ENCODE measurements around the gene HNF1A. TPM values are rescaled to one million over a fixed set of nuclear protein-coding genes. Genes with fewer than 3 reads are reported as not detected.

The HNF1A gene
- total RNA-seq, 3 donors from 2014 or later (not counting 1 experiment from before 2014, with no cell fraction given), result not detected

DNA sequence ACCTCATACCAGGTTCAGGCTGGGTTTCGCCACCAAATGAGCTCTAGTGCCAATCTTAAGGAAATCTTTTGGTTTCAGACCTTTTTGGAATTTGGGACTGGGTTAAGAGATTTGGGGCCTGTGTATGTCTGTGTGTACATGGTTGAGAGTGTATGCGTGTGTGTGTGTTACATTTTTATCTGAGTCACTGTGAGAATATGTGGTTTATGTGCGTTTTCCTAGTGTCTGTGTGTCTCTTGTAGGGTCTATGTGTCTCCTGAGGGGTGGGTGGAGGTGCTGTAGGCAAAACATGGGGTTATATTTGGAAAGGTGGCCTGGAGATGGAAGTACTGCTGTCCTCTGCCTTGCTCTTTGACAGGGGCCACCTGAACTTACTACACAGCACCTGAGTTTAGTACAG is 20.1 kb downstream of the HNF1A start:
- DNase-seq (no peak), ATAC-seq (no peak)
- H3K27me3 ChIP-seq (ENCODE audit: control insufficient read depth, insufficient read depth, low read length), result no peaks in the 10 kb centered on the region
- no peak overlapping the region for H3K27ac ChIP-seq (ENCODE audit: low read length)
- H3K9me3 ChIP-seq (ENCODE audit: control insufficient read depth, insufficient read depth, low read length), result no peaks in the 10 kb centered on the region
- no peak overlapping the region for H3K4me3 ChIP-seq (ENCODE audit: low read length)
- intact Hi-C loops (cut with micrococcal nuclease), result no loop called here
- peaks cover 7 to 13% of the 10 kb centered on the region in 2 donors for H3K27me3 Mint-ChIP-seq (ENCODE audit: low read depth in 2 of 2)
- peaks cover 13% of the 10 kb centered on the region for H3K36me3 ChIP-seq (ENCODE audit: control insufficient read depth, insufficient read depth, low read length)
- H3K4me3 Mint-ChIP-seq, result no peak overlapping the region
- H3K27ac Mint-ChIP-seq, result no peak overlapping the region
- H3K4me1 ChIP-seq (ENCODE audit: control insufficient read depth, insufficient read depth, low read length), result peaks cover 5% of the 10 kb centered on the region
- 88% methylated on average over 3 of the region's 3 CpGs for WGBS (ENCODE audit: insufficient coverage)
- H3K36me3 Mint-ChIP-seq, result no peaks in the 10 kb centered on the region
- H3K4me1 Mint-ChIP-seq, result no peaks in the 10 kb centered on the region
- H3K9me3 Mint-ChIP-seq, result peaks cover 0 to 10% of the 10 kb centered on the region in 2 donors
- TF ChIP-seq, protein P1, sequence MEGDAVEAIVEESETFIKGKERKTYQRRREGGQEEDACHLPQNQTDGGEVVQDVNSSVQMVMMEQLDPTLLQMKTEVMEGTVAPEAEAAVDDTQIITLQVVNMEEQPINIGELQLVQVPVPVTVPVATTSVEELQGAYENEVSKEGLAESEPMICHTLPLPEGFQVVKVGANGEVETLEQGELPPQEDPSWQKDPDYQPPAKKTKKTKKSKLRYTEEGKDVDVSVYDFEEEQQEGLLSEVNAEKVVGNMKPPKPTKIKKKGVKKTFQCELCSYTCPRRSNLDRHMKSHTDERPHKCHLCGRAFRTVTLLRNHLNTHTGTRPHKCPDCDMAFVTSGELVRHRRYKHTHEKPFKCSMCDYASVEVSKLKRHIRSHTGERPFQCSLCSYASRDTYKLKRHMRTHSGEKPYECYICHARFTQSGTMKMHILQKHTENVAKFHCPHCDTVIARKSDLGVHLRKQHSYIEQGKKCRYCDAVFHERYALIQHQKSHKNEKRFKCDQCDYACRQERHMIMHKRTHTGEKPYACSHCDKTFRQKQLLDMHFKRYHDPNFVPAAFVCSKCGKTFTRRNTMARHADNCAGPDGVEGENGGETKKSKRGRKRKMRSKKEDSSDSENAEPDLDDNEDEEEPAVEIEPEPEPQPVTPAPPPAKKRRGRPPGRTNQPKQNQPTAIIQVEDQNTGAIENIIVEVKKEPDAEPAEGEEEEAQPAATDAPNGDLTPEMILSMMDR (IDR thresholded peaks at IDR 0.05), result no peak

DNA sequence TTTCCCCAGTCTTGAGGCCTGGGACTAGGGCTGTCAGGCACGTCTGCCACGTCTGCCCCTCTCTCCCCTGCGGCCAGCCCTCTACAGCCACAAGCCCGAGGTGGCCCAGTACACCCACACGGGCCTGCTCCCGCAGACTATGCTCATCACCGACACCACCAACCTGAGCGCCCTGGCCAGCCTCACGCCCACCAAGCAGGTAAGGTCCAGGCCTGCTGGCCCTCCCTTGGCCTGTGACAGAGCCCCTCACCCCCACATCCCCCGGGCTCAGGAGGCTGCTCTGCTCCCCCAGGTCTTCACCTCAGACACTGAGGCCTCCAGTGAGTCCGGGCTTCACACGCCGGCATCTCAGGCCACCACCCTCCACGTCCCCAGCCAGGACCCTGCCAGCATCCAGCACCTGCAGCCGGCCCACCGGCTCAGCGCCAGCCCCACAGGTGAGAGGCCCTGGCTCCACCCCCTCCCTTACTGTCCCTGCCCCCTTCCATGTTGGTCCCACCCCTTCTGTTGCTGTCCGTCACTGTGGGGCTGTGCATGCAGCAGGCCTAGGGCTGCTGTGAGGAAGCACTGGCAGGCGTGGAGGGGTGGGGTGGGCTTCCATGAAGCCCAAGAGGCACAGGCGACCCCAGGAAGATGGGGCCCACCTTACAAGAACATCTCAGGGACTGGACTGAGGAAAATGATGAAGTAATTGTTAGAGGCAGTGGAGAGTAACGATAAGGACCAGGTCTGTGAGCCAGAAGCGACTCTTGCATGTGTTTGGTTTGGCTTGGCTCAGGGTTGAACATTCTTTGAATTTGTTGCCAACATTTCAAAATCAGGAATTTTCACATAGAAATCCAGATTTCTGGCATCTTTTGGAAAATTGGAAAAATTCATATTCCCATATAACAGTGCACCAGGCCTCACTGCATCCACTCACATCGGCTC is 21.1 kb downstream of the HNF1A start:
- TF ChIP-seq, protein P1 (IDR thresholded peaks at IDR 0.05), result no peak
- Histone ChIP-seq H3K27ac (ENCODE audit: low read length) (no peak overlapping the region), H3K4me1 (ENCODE audit: control insufficient read depth, insufficient read depth, low read length) (peaks cover 5% of the 10 kb centered on the region), H3K36me3 (ENCODE audit: control insufficient read depth, insufficient read depth, low read length) (peaks cover 24% of the 10 kb centered on the region), H3K4me3 (ENCODE audit: low read length) (no peak overlapping the region), H3K27me3 (ENCODE audit: control insufficient read depth, insufficient read depth, low read length) (no peaks in the 10 kb centered on the region), H3K9me3 (ENCODE audit: control insufficient read depth, insufficient read depth, low read length) (no peaks in the 10 kb centered on the region)
- H3K4me3 Mint-ChIP-seq, result no peak overlapping the region
- H3K27me3 Mint-ChIP-seq (ENCODE audit: low read depth in 2 of 2), result peaks cover 7 to 12% of the 10 kb centered on the region in 2 donors
- WGBS (ENCODE audit: insufficient coverage), result 62% methylated on average over 23 of the region's 23 CpGs
- peaks cover 0 to 10% of the 10 kb centered on the region in 2 donors for H3K9me3 Mint-ChIP-seq
- intact Hi-C loops (cut with micrococcal nuclease), result no loop called here
- DNase-seq (no peak), ATAC-seq (peak in 1 of 3 donors; percentile 44)
- H3K36me3 Mint-ChIP-seq, result no peaks in the 10 kb centered on the region
- no peaks in the 10 kb centered on the region for H3K4me1 Mint-ChIP-seq
- no peak overlapping the region for H3K27ac Mint-ChIP-seq

DNA sequence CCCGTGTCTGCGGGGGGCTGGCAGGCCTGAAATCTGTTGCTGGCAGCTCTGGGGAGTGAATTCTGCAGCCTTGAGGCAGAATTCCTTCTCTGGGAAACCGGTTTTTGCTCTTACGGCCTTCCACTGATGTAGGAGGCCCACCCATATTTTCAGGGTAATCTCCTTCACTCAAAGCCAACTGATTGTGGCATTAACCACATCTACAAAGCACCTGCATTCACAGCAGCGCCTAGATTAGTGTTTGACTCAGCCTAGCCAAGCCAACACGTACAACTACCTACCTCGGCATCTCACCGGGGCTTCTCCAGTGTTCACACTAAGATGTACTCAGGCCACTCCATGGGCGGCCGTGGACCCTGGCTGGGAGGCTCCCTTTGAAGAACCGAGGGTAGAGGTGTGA is 22.2 kb downstream of the HNF1A start:
- TF ChIP-seq, protein P1 (IDR thresholded peaks at IDR 0.05), result no peak
- H3K4me1 ChIP-seq (ENCODE audit: control insufficient read depth, insufficient read depth, low read length), result peaks cover 5% of the 10 kb centered on the region

More for the DNA sequence above, 22.2 kb downstream of the HNF1A start:
- Histone ChIP-seq H3K4me3 (ENCODE audit: low read length) (no peak overlapping the region), H3K27ac (ENCODE audit: low read length) (no peak overlapping the region), H3K36me3 (ENCODE audit: control insufficient read depth, insufficient read depth, low read length) (peaks cover 28% of the 10 kb centered on the region), H3K9me3 (ENCODE audit: control insufficient read depth, insufficient read depth, low read length) (no peaks in the 10 kb centered on the region), H3K27me3 (ENCODE audit: control insufficient read depth, insufficient read depth, low read length) (no peaks in the 10 kb centered on the region)
- Mint-ChIP-seq H3K4me1 (peaks cover 0 to 10% of the 10 kb centered on the region in 2 donors), H3K36me3 (no peaks in the 10 kb centered on the region), H3K27me3 (ENCODE audit: low read depth in 2 of 2) (peaks cover 0 to 3% of the 10 kb centered on the region in 2 donors), H3K4me3 (no peak overlapping the region), H3K27ac (no peak overlapping the region), H3K9me3 (peaks cover 0 to 2% of the 10 kb centered on the region in 2 donors)
- WGBS (ENCODE audit: insufficient coverage), result 74% methylated on average over 11 of the region's 11 CpGs
- ATAC-seq (no peak), DNase-seq (no peak)
- intact Hi-C loops (cut with micrococcal nuclease), result no loop called here

Data from natural killer cell (primary cell).